ENCODE results near the gene C17orf78.
A peak's percentile ranks its signal among the peaks of the same experiment; 100 is the strongest.

C17orf78 gene

DNA sequence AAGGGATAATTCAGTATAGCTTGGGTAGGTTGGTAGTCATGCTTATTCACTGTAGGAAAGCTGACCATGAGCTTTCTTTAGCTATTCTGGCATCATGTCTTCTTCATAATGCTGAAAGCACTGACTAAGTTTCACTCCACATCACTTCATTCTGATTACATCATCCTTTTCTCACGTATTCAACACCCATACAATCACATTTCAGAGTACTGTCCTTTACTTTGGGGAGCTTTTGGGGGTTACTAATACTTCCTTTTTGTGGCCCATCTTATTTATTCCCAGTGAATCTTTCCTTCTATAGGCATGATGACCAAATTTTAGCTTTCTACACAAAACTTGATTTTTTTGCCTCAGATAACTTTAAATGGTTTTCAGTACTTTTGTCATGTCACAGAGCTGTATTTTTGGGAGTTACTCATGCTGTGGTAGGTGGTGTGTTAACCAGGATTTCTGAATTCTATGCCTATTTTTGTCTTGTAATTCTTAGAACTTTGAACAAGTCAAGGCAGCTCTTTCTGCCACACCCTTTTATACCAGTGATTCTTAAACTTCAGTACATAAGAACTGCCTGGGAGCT, 54.4 kb downstream of the C17orf78 start:
- H3K9me3 ChIP-seq (ENCODE audit: insufficient read depth, low read depth, low read length) = no peaks in the 10 kb centered on the region
- TF ChIP-seq CTCF (conservative IDR thresholded peaks at IDR 0.05; ENCODE audit: low read length) = no peak
- no peak for TF ChIP-seq EZH2phosphoT487 (IDR thresholded peaks at IDR 0.05; ENCODE audit: borderline replicate concordance)
- H3K4me3 ChIP-seq (ENCODE audit: low read length, poor library complexity, severe bottlenecking) = no peak overlapping the region
- H3K36me3 ChIP-seq (ENCODE audit: insufficient read depth, low read length) = peaks cover 56% of the 10 kb centered on the region
- no peaks in the 10 kb centered on the region for H3F3A ChIP-seq (ENCODE audit: low read depth)
- H2AFZ ChIP-seq (ENCODE audit: low read length) = no peak overlapping the region
- no peaks in the 10 kb centered on the region for H3K9me2 ChIP-seq (replicated peaks; ENCODE audit: low read depth, low read length)
- no peak overlapping the region for H3K9ac ChIP-seq (ENCODE audit: low read depth, low read length, poor library complexity, severe bottlenecking)
- H3K27me3 ChIP-seq (ENCODE audit: insufficient read depth, low read length, poor library complexity, severe bottlenecking) = no peaks in the 10 kb centered on the region
- H3K79me2 ChIP-seq (ENCODE audit: insufficient read depth, low read length) = no peaks in the 10 kb centered on the region
- no peak overlapping the region for H3K4me2 ChIP-seq (ENCODE audit: low read depth, low read length, poor library complexity, severe bottlenecking)
- no peaks in the 10 kb centered on the region for H4K20me1 ChIP-seq (ENCODE audit: insufficient read depth, low read length, poor library complexity, severe bottlenecking)
- H3K4me1 ChIP-seq (ENCODE audit: insufficient read depth, low read length, poor library complexity, severe bottlenecking) = no peaks in the 10 kb centered on the region

- Histone ChIP-seq H3K9me3 (ENCODE audit: insufficient read depth, low read depth, low read length) (no peaks in the 10 kb centered on the region), H3K9me2 (replicated peaks; ENCODE audit: low read depth, low read length) (no peaks in the 10 kb centered on the region), H4K20me1 (ENCODE audit: insufficient read depth, low read length, poor library complexity, severe bottlenecking) (no peaks in the 10 kb centered on the region), H3F3A (ENCODE audit: low read depth) (no peaks in the 10 kb centered on the region), H3K4me3 (ENCODE audit: low read length, poor library complexity, severe bottlenecking) (no peak overlapping the region), H3K4me2 (ENCODE audit: low read depth, low read length, poor library complexity, severe bottlenecking) (no peak overlapping the region), H2AFZ (ENCODE audit: low read length) (no peak overlapping the region), H3K36me3 (ENCODE audit: insufficient read depth, low read length) (peaks cover 36% of the 10 kb centered on the region; the same call in 1 of the 2 replicates), H3K27me3 (ENCODE audit: insufficient read depth, low read length, poor library complexity, severe bottlenecking) (no peaks in the 10 kb centered on the region), H3K4me1 (ENCODE audit: insufficient read depth, low read length, poor library complexity, severe bottlenecking) (no peaks in the 10 kb centered on the region), H3K79me2 (ENCODE audit: insufficient read depth, low read length) (no peaks in the 10 kb centered on the region), H3K9ac (ENCODE audit: low read depth, low read length, poor library complexity, severe bottlenecking) (no peak overlapping the region)
- TF ChIP-seq EZH2phosphoT487 (IDR thresholded peaks at IDR 0.05; ENCODE audit: borderline replicate concordance) (no peak), CTCF (conservative IDR thresholded peaks at IDR 0.05; ENCODE audit: low read length) (no peak)
These were observed 56.9 kb downstream of the C17orf78 start for GRCh38 chr17:37432671-37433070.

GRCh38 chr17:37438141-37438540, 62.4 kb downstream of the C17orf78 start:
- no peaks in the 10 kb centered on the region for H3K79me2 ChIP-seq (ENCODE audit: insufficient read depth, low read length)
- H4K20me1 ChIP-seq (ENCODE audit: insufficient read depth, low read length, poor library complexity, severe bottlenecking) = no peaks in the 10 kb centered on the region
- no peaks in the 10 kb centered on the region for H3K27me3 ChIP-seq (ENCODE audit: insufficient read depth, low read length, poor library complexity, severe bottlenecking)
- H3K9me3 ChIP-seq (ENCODE audit: insufficient read depth, low read depth, low read length) = no peaks in the 10 kb centered on the region
- H3F3A ChIP-seq (ENCODE audit: low read depth) = no peaks in the 10 kb centered on the region
- H3K9ac ChIP-seq (ENCODE audit: low read depth, low read length, poor library complexity, severe bottlenecking) = no peak overlapping the region
- H2AFZ ChIP-seq (ENCODE audit: low read length) = no peak overlapping the region
- H3K4me2 ChIP-seq (ENCODE audit: low read depth, low read length, poor library complexity, severe bottlenecking) = no peak overlapping the region
- H3K4me1 ChIP-seq (ENCODE audit: insufficient read depth, low read length, poor library complexity, severe bottlenecking) = no peaks in the 10 kb centered on the region
- no peaks in the 10 kb centered on the region for H3K9me2 ChIP-seq (replicated peaks; ENCODE audit: low read depth, low read length)
- no peak overlapping the region for H3K4me3 ChIP-seq (ENCODE audit: low read length, poor library complexity, severe bottlenecking)
- H3K36me3 ChIP-seq (ENCODE audit: insufficient read depth, low read length) = peaks cover 64% of the 10 kb centered on the region
- TF ChIP-seq CTCF (conservative IDR thresholded peaks at IDR 0.05; ENCODE audit: low read length) = peak; percentile 67
- TF ChIP-seq EZH2phosphoT487 (IDR thresholded peaks at IDR 0.05; ENCODE audit: borderline replicate concordance) = no peak
